Measurements from ENCODE around the gene GPC1.

The GPC1 gene

DNA sequence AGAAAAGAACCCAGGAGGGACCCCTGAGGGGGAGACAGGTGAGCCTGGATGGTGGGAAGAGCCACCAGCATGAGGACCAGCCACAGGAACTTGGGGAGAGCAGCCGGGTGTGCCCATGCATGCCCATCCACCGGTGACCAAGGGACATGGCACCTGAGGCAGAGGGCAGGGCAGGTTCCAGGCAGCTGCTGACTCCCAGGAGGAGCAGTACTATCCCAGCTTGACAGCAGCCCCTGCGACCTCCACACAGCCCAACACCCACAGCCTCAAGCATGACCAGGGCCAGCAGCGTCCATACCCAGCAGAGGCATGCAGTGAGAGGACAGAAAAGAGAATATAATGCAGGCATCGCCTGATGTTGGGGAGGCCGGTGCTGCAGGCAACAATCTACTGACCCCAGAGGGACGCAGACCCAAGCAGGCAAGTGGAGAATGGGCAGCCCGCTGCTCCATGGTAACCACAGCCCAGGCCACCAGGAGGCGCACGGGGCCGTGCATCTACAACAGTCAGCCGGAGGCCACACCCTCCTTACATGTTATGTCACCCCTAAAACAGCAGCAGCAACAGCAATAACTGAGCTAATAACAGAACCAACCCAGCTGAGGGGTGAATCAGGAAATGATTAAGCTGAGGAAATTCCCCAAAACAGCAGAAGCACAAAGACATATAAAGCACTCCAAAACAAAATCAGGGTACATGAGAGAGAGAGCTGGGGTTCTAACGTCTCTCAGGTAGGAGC is 78.3 kb downstream of the GPC1 start:
- H3K36me3 ChIP-seq (ENCODE audit: control insufficient read depth in 1 of 2, insufficient read depth in 2 of 2, low read length in 2 of 2): peaks cover 0 to 30% of the 10 kb centered on the region in 2 donors
- H3K4me3 ChIP-seq (ENCODE audit: low read depth in 1 of 2, low read length in 2 of 2): no peak overlapping the region
- H3K27me3 ChIP-seq (ENCODE audit: control insufficient read depth in 1 of 2, insufficient read depth in 2 of 2, low read length in 2 of 2): no peaks in the 10 kb centered on the region
- H3K9me3 ChIP-seq (ENCODE audit: control insufficient read depth in 1 of 2, low read length in 2 of 2): no peaks in the 10 kb centered on the region
- peaks cover 3 to 7% of the 10 kb centered on the region in 2 donors for H3K4me1 ChIP-seq (ENCODE audit: control insufficient read depth in 1 of 2, insufficient read depth in 2 of 2, low read length in 2 of 2)
- H3K27ac ChIP-seq (ENCODE audit: low read depth, low read length): no peak overlapping the region
- H3K9ac ChIP-seq (ENCODE audit: low read depth in 1 of 2, low read length in 2 of 2): no peak overlapping the region

DNA sequence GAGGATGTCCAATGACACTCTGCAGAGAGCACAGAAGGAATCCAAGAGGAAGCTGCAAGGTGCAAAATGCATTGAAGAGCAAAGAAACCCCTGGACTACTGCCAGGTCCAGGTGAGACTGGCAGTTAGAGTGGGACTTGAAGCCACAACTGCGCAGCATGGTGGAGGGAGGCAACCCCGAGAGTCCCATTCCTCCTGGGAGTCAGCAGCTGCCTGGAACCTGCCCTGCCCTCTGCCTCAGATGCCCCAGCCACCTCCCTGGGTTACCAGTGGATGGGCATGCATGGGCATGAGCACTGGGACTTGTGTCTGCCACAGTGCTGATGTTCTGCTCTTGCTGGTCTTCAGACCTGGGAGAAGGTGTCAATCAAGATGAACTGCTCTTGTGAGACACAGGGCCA is 79.2 kb downstream of the GPC1 start:
- Histone ChIP-seq H3K4me3 (ENCODE audit: low read depth in 1 of 2, low read length in 2 of 2) (no peak overlapping the region), H3K27ac (ENCODE audit: low read depth, low read length) (no peak overlapping the region), H3K9me3 (ENCODE audit: control insufficient read depth in 1 of 2, low read length in 2 of 2) (no peaks in the 10 kb centered on the region), H3K36me3 (ENCODE audit: control insufficient read depth in 1 of 2, insufficient read depth in 2 of 2, low read length in 2 of 2) (peaks cover 0 to 21% of the 10 kb centered on the region in 2 donors), H3K27me3 (ENCODE audit: control insufficient read depth in 1 of 2, insufficient read depth in 2 of 2, low read length in 2 of 2) (no peaks in the 10 kb centered on the region), H3K4me1 (ENCODE audit: control insufficient read depth in 1 of 2, insufficient read depth in 2 of 2, low read length in 2 of 2) (peaks cover 3 to 7% of the 10 kb centered on the region in 2 donors), H3K9ac (ENCODE audit: low read depth in 1 of 2, low read length in 2 of 2) (no peak overlapping the region)

DNA sequence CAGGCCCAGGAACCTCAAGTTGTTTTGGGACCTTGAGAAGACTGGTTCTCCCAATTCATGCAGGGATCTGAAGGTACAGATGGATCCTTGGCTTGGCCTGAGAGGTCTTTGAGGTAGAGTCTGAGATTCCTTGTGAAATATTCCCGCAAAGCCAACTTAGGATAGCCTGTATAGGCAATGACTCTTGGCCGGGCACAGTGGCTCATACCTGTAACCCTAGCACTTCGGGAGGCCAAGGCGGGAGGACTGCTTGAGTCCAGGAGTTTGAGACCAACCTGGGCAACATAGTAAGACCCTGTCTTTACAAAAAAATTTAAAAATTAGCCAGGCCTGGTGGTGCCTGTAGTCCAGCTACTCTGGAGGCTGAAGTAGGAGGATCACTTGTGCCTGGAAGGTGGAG is 81.9 kb downstream of the GPC1 start:
- peaks cover 3 to 7% of the 10 kb centered on the region in 2 donors for H3K4me1 ChIP-seq (ENCODE audit: control insufficient read depth in 1 of 2, insufficient read depth in 2 of 2, low read length in 2 of 2)
- H3K27ac ChIP-seq (ENCODE audit: low read depth, low read length): no peak overlapping the region
- H3K4me3 ChIP-seq (ENCODE audit: low read depth in 1 of 2, low read length in 2 of 2): no peak overlapping the region
- H3K36me3 ChIP-seq (ENCODE audit: control insufficient read depth in 1 of 2, insufficient read depth in 2 of 2, low read length in 2 of 2): peaks cover 0 to 9% of the 10 kb centered on the region in 2 donors
- H3K9me3 ChIP-seq (ENCODE audit: control insufficient read depth in 1 of 2, low read length in 2 of 2): no peaks in the 10 kb centered on the region
- no peak overlapping the region for H3K9ac ChIP-seq (ENCODE audit: low read depth in 1 of 2, low read length in 2 of 2)
- H3K27me3 ChIP-seq (ENCODE audit: control insufficient read depth in 1 of 2, insufficient read depth in 2 of 2, low read length in 2 of 2): no peaks in the 10 kb centered on the region
